Neural progenitor cell (in vitro differentiated cells): ENCODE results near the gene WDPCP. TPM values are rescaled to one million over a fixed set of nuclear protein-coding genes. Genes with fewer than 3 reads are reported as not detected.
"Not testable (repeated sequence)": the region's sequence is repeated elsewhere in the genome, so short reads cannot be mapped to it uniquely, and the experiment has no call there.

Source experiments
- DNase-seq: peaks from one replicate; pipeline ENCODE4 v3.0.0-alpha.2; 2016; ENCODE audit warnings: low spot score
- H2AFZ ChIP-seq: fragments of 200-600 bp; sonication (generic); replicated peaks from 2 replicates; pipeline ENCODE4 v1.6.1; 2016; ENCODE audit warnings: antibody characterized with exemption
- H3F3A ChIP-seq: fragments of 200-600 bp; sonication (generic); 2 replicates; pipeline ENCODE4 v1.6.1; 2016; ENCODE audit warnings: antibody characterized with exemption, low read depth
- H3K27ac ChIP-seq: fragments of 200-600 bp; sonication (generic); 2 replicates; pipeline ENCODE4 v1.5.1; 2016; ENCODE audit warnings: mild to moderate bottlenecking
- H3K27me3 ChIP-seq: fragments of 200-600 bp; sonication (generic); 2 replicates; pipeline ENCODE4 v1.6.1; 2016; ENCODE audit warnings: mild to moderate bottlenecking, moderate library complexity
- H3K36me3 ChIP-seq: fragments of 200-600 bp; sonication (generic); 2 replicates; pipeline ENCODE4 v1.5.1; 2016
- H3K4me1 ChIP-seq: fragments of 200-600 bp; sonication (generic); 2 replicates; pipeline ENCODE4 v1.6.1; 2016; ENCODE audit warnings: mixed run types
- H3K4me2 ChIP-seq: fragments of 200-600 bp; sonication (generic); 2 replicates; pipeline ENCODE4 v1.6.1; 2016
- H3K4me3 ChIP-seq: fragments of 200-600 bp; sonication (generic); 2 replicates; pipeline ENCODE4 v1.5.1; 2016
- H3K79me2 ChIP-seq: fragments of 200-600 bp; sonication (generic); 2 replicates; pipeline ENCODE4 v1.6.1; 2016; ENCODE audit warnings: low read depth
- H3K9ac ChIP-seq: fragments of 200-600 bp; sonication (generic); 2 replicates; pipeline ENCODE4 v1.6.1; 2016
- H3K9me3 ChIP-seq: fragments of 200-600 bp; sonication (generic); 2 replicates; pipeline ENCODE4 v1.5.1; 2016; ENCODE audit warnings: low read depth
- H4K20me1 ChIP-seq: fragments of 200-600 bp; sonication (generic); 2 replicates; pipeline ENCODE4 v1.6.1; 2016; ENCODE audit warnings: low read depth
- H3K27ac Mint-ChIP-seq: 3 replicates; pipeline ENCODE4 v1.8.0; 2021; ENCODE audit warnings: mixed read lengths
- H3K27me3 Mint-ChIP-seq: 2 replicates; pipeline ENCODE4 v1.8.0; 2022; ENCODE audit warnings: low read depth, mild to moderate bottlenecking, inconsistent platforms, moderate library complexity, mixed read lengths; ENCODE audit not compliant: insufficient read depth
- H3K36me3 Mint-ChIP-seq: 3 replicates; pipeline ENCODE4 v1.8.0; 2021; ENCODE audit warnings: mixed read lengths
- H3K4me1 Mint-ChIP-seq: 3 replicates; pipeline ENCODE4 v1.8.0; 2021; ENCODE audit warnings: mixed read lengths
- H3K4me3 Mint-ChIP-seq: 3 replicates; pipeline ENCODE4 v1.8.0; 2021; ENCODE audit warnings: mild to moderate bottlenecking, moderate library complexity, mixed read lengths
- H3K9me3 Mint-ChIP-seq: 3 replicates; pipeline ENCODE4 v1.8.0; 2020; ENCODE audit warnings: mixed read lengths
- CTCF ChIP-seq: fragments of 200-600 bp; sonication (generic); IDR thresholded peaks from 2 replicates; pipeline ENCODE4 v1.5.1; 2017; ENCODE audit warnings: antibody characterized with exemption, mild to moderate bottlenecking
- EZH2 ChIP-seq: fragments of 200-600 bp; sonication (generic); IDR thresholded peaks from 2 replicates; pipeline ENCODE4 v1.6.1; 2017; ENCODE audit warnings: antibody characterized with exemption, mild to moderate bottlenecking, moderate library complexity
- EZH2phosphoT487 ChIP-seq: fragments of 200-600 bp; sonication (generic); IDR thresholded peaks from 2 replicates; pipeline ENCODE4 v1.6.1; 2017; ENCODE audit warnings: antibody characterized with exemption
- total RNA-seq: library from RNA; depleted of rRNA; stranded (reverse); fragments of >200 nt; gene quantifications from 2 replicates; pipeline ENCODE4 v1.2.3, GENCODE V29; 2015; ENCODE audit warnings: low replicate concordance

WDPCP gene
- total RNA-seq, 1 donor from 2014 or later, result 11.4 TPM

DNA sequence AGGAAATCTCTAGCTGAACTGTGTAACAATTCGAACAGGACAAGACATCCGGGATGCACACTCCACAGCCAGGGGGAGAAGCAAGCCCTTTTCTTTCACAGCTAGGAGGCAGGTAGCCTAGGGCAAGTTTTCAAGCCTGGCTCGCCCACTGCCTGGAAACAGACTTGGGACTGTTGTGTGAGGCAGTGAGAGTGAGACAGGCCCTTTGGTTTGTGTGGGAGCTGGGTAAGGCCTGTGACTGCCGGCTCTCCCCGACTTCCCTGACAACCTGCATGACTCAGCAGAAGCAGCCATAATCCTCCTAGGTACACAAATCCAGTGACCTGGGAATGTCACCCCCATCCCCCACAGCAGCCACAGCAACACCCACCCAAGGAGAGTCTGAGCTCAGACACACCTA lies 179.7 kb downstream of the WDPCP start:
- Histone ChIP-seq H2AFZ (no peak overlapping the region), H3K4me1 (no peaks in the 10 kb centered on the region), H3K4me2 (no peak overlapping the region), H3K27ac (no peak overlapping the region), H4K20me1 (no peaks in the 10 kb centered on the region), H3K4me3 (no peak overlapping the region), H3K79me2 (no peaks in the 10 kb centered on the region), H3K36me3 (no peaks in the 10 kb centered on the region), H3K9me3 (peaks cover 3% of the 10 kb centered on the region), H3K9ac (no peak overlapping the region), H3K27me3 (no peaks in the 10 kb centered on the region), H3F3A (no peaks in the 10 kb centered on the region)
- DNase-seq, result no peak
- peaks cover 3% of the 10 kb centered on the region for H3K9me3 Mint-ChIP-seq
- no peak overlapping the region for H3K4me3 Mint-ChIP-seq
- no peak for TF ChIP-seq EZH2
- no peak for TF ChIP-seq EZH2phosphoT487
- no peak for TF ChIP-seq CTCF
- H3K36me3 Mint-ChIP-seq, result no peaks in the 10 kb centered on the region
- H3K27me3 Mint-ChIP-seq, result no peaks in the 10 kb centered on the region
- no peak overlapping the region for H3K27ac Mint-ChIP-seq
- no peaks in the 10 kb centered on the region for H3K4me1 Mint-ChIP-seq

- Histone ChIP-seq H3F3A (no peaks in the 10 kb centered on the region), H3K9ac (no peak overlapping the region), H2AFZ (no peak overlapping the region), H3K27me3 (no peaks in the 10 kb centered on the region), H3K4me1 (no peaks in the 10 kb centered on the region), H3K79me2 (no peaks in the 10 kb centered on the region), H4K20me1 (no peaks in the 10 kb centered on the region), H3K36me3 (no peaks in the 10 kb centered on the region), H3K4me3 (no peak overlapping the region), H3K4me2 (no peak overlapping the region), H3K9me3 (peaks cover 3% of the 10 kb centered on the region), H3K27ac (no peak overlapping the region)
- Mint-ChIP-seq H3K4me3 (no peak overlapping the region), H3K27me3 (peaks cover 3% of the 10 kb centered on the region), H3K4me1 (no peaks in the 10 kb centered on the region), H3K27ac (no peak overlapping the region), H3K9me3 (peaks cover 3% of the 10 kb centered on the region), H3K36me3 (peaks cover 3% of the 10 kb centered on the region)
- no peak for DNase-seq
- TF ChIP-seq EZH2phosphoT487 (no peak), CTCF (no peak), EZH2 (no peak)
Measured at GRCh38 chr2:63406641-63407040, 181.6 kb downstream of the WDPCP start.

GRCh38 chr2:63403820-63404219 lies 184.5 kb downstream of the WDPCP start:
- Histone ChIP-seq H3K4me1 (peaks cover 8% of the 10 kb centered on the region), H3K27me3 (no peaks in the 10 kb centered on the region), H3K4me3 (no peak overlapping the region), H3K9me3 (no peaks in the 10 kb centered on the region), H3K79me2 (no peaks in the 10 kb centered on the region), H3K36me3 (no peaks in the 10 kb centered on the region), H4K20me1 (no peaks in the 10 kb centered on the region), H3K27ac (no peak overlapping the region), H3K4me2 (no peak overlapping the region), H2AFZ (no peak overlapping the region), H3K9ac (no peak overlapping the region), H3F3A (peaks cover 4% of the 10 kb centered on the region)
- Mint-ChIP-seq H3K36me3 (peaks cover 3% of the 10 kb centered on the region), H3K27ac (no peak overlapping the region), H3K4me3 (no peak overlapping the region), H3K27me3 (peaks cover 3% of the 10 kb centered on the region), H3K9me3 (peaks cover 2% of the 10 kb centered on the region), H3K4me1 (no peaks in the 10 kb centered on the region)
- TF ChIP-seq EZH2phosphoT487 (no peak), EZH2 (no peak), CTCF (no peak)
- no peak for DNase-seq

GRCh38 chr2:63402889-63403288 lies 185.4 kb downstream of the WDPCP start:
- not testable (repeated sequence) for H3K27me3 ChIP-seq, H4K20me1 ChIP-seq, H3K36me3 Mint-ChIP-seq, H3K9ac ChIP-seq, DNase-seq, H3K4me3 Mint-ChIP-seq, H2AFZ ChIP-seq, H3K36me3 ChIP-seq, H3K4me3 ChIP-seq, H3K79me2 ChIP-seq, H3K27me3 Mint-ChIP-seq, H3K27ac ChIP-seq, H3K9me3 Mint-ChIP-seq, H3K4me2 ChIP-seq, H3F3A ChIP-seq, H3K4me1 Mint-ChIP-seq, H3K9me3 ChIP-seq, H3K27ac Mint-ChIP-seq, H3K4me1 ChIP-seq
